Activated CD4-positive, alpha-beta T cell treated with anti-CD3 and anti-CD28 coated beads, Interleukin-2, Interleukin-6, amounts not matched to agents 100 ng/mL and 50 ng/mL, durations not matched to agents 16 hours and 8 hours (primary cell): ENCODE data around the gene LHFPL3.
A peak's percentile ranks its signal among the peaks of the same experiment; 100 is the strongest.
"Not testable (repeated sequence)": the region's sequence is repeated elsewhere in the genome, so short reads cannot be mapped to it uniquely, and the experiment has no call there.

Experiments used
- DNase-seq: peaks from one replicate; pipeline ENCODE4 v3.0.0-alpha.2; 2020

Gene LHFPL3

DNA sequence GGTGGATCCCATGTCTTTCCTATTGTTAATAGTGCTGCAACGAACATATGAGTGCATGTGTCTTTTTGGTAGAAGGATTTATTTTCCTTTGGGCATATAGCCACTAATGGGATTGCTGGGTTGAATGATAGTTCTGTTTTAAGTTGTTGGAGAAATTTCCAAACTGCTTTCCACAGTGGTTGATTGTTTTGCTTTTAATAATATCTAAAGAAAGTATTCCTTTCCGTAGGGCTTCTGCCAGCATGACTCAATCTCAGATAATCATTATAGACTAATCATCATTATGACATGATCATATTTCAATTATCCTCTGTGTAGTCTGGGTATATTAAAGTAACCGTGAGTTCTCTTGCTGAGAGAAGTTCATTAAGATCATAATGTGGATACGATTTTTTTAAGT, 575.4 kb downstream of the LHFPL3 start:
- no peak for DNase-seq

DNA sequence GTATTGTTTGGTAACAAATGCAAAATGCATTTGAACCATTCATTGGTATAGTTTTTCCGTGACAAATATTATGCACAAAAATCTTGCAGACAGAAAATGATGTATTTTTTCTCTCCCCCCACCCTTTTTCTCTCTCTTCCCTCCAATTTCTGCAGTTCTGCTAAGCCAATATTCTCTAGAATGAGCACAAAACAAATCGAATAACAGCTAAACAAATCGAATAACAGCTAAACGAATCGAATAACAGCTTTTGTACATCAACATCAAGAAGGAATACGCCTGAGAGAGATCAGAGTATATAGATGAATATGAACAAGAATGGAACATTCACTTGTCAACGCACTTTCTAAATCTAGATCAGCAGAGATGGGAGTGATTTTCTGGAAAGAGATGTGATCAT, 577.6 kb downstream of the LHFPL3 start:
- DNase-seq: no peak

DNA sequence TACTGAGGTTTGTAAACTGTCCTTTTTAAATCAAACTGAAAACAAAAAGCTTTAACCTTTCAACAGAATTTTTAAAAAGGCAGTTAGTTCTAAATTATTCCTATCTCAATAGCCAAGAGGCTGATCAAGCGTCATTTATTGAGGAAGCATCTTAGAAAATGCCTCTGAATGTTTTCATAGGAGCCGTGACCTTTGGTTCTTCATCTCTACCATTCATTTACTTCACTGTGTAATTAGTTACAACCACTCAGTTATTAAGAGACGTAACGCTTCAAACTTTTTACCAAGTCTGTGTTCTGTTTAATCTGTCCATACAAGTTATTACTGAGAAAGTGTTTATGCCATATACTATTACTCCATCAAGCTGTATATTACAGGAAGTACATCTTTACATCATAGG, 578.2 kb downstream of the LHFPL3 start:
- no peak for DNase-seq

DNA sequence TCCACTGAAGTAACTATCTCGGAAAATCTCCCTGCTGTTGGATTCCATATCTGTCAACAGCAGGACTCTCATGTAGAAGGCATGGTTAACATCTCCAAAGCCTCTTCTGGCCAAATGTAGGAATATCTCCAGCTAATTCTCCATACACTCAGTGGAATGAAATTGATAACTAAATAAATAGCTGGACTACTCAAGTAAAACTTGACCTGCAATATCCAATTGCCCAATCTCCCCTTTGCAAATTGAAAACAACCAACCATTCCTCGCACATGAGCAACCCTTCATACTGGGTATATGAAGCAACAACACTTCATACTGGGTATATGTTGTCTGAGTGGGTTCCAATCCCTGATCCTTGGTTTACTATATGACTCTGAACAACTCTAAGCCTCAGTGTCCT, 580.2 kb downstream of the LHFPL3 start:
- DNase-seq: no peak

DNA sequence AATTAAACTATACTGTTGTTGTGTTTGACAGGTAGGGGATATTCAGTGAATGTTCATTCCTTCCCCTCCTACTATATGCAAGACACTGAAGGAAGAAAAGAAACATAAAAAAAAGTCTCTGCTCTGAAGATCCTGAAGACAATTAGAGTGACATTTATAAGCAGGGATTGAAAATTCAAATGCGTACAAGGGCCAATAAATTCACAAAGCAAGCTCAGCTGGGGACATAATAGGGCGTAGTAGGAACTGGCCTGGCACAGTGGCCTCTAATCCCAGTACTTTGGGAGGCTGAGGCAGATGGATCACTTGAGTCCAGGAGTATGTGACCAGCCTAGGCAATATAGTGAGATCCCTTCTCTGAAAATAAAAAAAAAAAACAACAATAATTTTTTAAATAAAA, 580.7 kb downstream of the LHFPL3 start:
- no peak for DNase-seq

DNA sequence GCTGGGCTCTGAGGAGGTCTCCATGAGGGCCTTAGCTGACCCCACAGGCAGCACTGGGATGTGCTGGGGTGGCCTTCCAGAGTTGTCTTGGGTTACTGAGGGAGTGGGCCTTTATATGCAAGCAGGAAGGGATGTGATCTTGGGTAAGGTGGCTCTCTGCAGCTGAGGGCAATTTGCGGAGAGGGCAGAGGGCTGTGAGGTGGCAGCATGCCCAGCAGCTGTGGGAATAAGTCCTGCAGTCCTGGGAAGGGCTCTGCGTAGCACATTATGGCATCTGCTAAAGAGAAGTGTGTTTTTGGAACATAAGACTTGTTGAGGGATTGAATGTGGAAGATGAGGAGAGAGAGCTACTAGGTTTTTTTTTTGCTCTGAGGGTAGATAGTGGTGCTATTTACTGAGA, 586.0 kb downstream of the LHFPL3 start:
- no peak for DNase-seq

DNA sequence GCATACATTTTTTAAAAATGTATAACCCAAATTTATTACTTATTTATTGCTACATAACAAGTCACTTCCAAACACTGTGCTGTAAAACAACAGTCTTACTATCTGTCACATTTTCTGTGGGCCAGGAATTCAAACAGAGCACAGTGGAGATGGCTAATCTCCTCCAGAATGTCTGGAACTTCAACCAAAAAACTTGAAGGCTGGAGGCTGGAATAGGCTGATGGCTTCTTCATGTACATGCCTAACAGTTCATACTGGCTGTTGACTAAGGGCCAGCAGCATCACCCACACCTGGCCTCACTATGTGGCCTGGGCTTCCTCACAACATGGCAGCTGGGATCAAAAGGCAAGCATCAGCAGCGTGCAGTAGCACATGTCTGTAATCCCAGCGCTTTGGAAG, 593.2 kb downstream of the LHFPL3 start:
- no peak for DNase-seq

DNA sequence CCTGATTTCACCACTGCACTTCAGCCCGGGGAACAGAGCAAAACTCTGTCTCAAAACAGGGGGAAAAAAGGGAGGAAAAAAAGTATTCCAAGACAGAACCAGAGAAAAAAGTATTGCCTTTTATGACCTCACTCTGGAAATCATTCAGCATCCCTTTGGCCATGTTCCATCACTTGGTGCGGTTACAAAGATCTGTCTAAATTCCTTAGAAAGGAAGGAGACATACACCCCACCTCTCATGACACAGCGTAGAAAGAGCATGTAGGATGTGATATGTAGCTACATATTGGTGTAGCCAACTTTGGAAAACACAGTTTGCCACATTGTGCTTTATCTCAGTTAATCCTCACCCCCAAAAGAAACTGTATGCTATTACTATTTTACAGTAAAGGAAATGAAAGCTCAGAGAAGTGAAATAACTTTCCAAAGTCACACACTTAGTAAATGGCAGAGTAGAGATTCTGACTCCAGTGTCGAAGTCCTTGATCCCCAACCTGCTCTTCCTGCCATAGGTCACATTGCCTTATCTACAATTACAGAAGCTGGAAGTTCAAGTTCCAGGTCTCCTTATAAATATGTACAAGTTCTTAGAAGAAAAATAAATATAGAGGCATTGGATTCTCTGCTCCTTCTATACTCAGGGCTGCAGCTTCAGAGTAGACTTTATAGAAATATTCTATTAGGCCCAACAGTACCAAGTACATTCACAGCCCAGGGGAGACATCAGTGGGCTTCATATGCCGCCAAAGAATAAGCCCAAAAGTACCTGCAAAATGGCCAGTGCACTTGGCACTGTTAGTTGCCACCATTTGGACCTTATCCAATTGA, 594.0 kb downstream of the LHFPL3 start:
- DNase-seq: no peak

DNA sequence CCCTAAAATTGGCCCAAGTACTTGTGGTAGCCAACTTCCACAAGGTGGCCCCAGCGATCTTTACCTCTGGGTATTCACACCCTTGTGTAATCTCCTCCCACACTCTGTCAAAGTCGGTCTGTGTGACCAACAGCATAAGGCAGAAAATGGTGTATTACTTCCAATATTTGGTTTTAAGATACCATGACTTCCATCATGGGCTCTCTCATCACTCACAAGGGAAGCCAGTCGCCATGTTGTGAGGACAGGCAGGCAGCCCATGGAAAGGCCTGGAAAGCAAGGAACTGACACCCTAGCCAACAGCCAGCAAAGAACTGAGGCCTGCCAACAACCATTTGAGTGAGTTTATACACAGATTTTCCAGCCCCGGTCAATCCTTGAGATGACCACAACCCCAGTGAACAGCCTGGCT, 594.6 kb downstream of the LHFPL3 start:
- peak; percentile 88 for DNase-seq

DNA sequence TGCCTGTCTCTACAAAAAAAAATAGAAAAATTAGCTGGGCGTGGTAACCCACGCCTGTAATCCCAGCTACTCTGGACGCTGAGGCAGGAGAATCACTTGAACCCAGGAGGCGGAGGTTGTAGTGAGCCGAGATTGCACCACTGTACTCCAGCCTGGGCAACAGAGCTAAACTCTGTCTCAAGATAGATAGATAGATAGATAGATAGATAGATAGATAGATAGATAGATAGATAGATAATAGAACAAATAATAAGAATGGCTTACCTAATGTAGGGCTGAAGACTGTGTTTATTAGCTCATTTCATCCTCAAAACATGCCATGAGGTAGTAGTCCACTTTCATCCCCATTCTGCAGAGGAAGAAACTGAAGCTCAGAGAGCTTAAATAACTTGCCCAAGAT, 597.8 kb downstream of the LHFPL3 start:
- DNase-seq: not testable (repeated sequence)

DNA sequence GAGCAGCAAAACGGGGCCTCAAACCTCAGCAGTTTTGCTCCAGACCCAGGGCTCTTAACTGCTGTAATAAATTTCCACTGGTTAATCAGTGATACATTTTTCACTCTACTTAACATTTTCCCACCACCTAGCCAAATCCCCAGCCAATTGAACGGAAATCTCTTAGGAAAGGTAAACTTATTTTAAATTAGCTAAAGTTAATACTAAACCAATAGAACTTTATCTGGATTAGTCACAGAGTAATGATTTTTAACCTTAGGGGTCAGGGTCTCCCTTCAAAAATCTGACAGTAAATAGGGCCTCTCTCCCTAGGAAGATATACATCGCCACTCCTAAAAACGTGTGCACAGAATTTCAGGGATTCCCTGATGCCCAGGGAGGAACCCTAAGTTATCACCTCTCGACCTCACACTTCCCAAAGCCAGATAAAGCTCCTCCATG, 598.2 kb downstream of the LHFPL3 start:
- DNase-seq: no peak

DNA sequence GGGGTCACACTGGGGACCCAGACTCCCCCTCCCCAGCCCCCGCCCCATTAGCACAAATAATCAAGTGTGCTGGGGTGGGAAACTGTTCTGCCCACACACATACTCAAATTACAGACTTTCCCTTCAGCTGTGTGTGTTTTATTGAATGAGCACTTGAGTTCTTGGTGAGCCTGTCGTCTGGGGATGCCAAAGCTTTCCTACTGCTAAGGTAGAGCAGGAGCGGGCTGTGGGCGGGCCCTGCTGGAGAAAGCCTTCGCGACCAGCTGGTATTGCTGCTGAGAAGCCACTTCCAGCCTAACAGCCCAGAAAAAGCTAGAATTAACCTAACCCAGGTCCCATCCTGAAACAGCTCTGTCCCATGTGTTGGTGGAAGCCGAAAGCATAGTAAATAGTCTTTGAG, 598.7 kb downstream of the LHFPL3 start:
- DNase-seq: no peak

DNA sequence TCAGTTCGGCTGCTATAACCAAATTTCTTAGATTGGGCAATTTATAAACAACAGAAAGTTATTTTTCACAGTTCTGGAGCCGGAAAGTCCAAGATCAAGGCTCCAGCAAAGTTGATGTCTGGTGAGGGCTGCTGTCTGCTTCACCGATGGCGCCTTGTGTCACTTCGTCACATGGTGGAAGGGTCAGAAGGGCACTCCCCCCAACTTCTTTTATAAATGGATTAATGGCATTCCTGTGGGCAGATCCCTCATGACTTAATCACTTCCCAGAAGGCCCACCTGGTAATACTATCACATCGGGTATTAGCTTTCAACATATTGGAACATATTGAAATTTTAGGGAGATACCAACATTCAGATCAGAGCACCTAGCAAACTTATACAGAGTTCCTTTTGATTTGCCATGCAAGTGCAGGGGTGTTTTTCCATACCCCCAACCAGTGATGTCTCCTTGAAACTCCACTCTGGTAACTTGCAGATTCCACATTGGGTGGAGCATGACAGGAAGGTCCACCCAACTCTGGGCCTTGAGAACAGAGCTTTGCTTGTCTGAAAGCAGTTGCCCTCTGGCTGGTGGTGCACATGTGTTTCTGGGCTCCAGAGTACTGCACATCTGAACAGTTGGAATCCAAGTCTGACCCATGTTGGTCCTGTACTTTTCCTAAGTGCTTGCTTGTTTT, 600.5 kb downstream of the LHFPL3 start:
- no peak for DNase-seq

DNA sequence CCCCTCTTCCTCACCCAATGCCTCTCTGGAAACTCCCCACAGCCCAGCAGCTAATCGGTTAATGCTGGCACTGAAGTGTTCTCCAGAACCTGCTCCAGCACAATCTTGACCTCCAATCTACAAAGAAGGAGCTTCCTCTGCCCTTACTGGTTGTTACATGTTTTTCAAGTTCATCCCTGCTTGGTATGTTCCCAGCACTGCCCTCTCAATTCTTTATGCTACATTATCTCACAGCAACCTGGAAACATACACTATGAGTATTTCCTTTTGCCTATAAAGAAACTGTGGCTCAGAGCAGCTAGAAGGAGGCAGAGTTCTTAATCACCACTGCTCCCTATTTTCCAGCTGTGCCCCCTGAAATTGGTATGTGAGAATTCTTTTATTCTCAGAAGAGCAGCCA, 601.5 kb downstream of the LHFPL3 start:
- no peak for DNase-seq

DNA sequence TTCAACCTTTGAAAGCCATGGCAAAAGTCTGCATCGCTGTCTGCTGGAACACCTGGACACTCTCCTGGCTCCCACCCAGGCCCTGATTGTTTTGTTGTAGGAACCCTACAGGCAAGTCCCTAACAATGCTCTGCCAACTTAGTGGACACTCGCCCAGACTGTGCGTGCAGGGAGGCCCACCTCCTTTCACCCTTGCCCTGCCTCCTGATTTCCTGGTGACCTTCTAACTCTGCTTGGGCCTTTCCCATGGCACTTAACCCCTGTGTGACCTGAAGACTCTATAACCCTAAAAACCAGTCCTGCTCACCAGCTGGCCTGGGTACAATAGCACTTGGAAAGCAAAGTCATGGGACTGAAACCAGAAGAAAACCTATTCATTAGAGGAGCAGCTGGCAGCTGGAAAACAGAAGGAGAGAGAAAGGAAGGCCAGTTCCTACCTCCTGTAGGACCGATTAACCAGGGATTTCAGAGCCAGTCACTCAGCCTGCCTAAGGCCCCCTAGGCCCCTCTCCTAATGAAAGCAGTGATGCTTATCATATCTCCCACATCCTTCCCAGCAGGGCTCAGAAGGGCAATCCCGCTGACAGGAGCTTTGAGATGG, 602.9 kb downstream of the LHFPL3 start:
- DNase-seq: no peak

DNA sequence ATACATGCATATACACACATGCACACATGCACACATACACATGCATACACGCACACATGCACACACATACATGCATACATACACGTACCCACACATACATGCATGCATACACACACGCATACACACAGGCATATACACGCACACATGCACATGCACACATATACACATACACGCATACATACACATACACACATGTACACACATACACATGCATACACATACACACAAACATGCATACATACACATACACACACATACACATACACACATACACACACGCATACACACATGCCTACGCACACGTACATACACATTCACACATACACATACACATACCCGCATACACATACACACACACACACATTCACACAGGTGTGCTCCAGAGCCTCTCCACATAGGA, 604.6 kb downstream of the LHFPL3 start:
- DNase-seq: no peak

DNA sequence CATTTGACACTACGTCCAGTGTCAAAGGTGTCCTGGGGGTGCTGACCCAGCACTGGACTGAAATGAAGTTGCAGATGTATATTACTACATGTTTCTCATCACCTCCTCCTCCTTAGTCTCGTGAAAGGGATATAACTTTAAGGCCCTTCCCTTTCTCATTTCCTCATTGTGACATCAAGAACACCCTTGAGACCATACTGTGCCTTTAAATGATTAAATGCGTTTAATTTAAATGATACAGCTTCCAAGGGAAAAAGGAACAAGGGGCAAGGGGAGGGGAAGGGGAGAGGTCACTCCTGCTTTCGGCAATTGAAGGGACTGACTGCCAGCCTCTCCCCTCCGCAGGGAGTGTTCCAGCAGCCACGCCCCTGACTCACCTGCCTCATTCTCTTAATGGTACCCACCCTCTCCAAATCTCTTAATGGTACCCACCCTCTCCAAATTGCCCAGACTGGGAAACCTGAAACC, 605.2 kb downstream of the LHFPL3 start:
- DNase-seq: no peak

DNA sequence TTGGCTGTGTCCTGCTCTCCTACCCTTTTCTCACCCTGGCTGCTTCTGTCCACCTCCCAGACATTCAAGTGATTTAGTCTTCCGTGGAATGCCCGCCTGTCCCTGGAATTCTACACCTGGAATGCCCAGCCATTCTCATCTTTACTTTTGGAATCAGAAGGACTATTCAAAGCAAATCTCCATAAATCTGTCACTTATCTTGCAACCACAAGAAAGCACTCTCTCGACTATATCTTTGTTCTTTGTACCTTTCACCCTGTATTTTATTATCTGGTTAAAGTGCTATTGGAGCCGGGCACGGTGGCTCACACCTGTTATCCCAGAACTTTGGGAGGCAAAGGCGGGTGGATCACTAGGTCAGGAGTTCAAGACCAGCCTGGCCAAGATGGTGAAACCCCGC, 606.3 kb downstream of the LHFPL3 start:
- no peak for DNase-seq

DNA sequence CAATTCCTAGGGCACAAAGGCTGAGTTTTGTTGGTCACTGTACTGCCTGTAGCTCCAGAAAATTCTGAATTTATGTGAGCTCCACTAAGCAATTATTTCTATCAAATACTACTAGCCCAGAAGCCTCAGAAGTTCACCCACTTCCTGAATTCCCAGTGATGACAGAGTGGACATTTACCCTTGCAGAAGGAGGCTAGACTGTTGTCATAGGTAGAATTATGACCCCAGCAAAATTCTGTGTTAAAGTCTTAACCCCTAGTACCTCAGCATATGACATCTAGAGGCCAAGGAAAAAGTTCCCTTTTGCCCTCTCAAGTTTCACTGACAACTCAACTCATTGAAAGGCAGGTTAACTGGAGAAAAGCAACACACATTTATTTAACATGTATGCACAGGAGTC, 606.9 kb downstream of the LHFPL3 start:
- no peak for DNase-seq

DNA sequence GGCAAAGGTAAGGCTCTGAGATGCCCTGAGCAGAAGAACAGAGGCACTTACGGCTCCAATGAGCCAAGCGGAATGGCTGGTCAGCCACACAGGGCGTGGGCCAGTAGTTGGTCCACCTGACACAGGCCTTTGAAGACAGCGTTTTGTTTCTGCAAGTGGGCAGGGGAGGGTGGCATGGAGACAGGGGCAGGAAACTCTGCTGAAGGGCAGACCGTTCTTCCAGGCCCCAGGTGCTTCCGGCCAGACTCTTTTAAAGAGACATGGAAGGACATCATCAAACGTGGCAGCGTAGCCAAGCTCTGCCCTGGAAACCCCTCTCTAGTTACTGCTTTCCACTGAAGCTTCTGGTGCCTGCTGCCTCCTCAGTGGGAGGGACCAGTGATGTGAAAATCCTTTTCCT, 608.1 kb downstream of the LHFPL3 start:
- no peak for DNase-seq

DNA sequence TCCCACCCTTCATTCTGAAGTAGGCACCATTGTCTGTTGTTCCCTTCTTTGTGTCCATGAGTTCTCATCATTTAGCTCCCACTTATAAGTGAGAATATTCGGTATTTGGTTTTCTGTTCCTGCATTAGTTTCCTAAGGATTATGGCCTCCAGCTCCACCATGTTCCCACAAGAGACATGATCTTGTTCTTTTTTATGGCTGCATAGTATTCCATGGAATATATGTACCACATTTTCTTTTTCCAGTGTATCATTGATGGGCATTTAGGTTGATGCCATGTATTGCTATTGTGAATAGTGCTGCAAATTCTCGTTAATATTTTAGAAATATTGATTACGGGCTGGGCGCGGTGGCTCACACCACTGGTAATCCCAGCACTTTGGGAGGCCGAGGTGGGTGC, 609.1 kb downstream of the LHFPL3 start:
- DNase-seq: not testable (repeated sequence)

DNA sequence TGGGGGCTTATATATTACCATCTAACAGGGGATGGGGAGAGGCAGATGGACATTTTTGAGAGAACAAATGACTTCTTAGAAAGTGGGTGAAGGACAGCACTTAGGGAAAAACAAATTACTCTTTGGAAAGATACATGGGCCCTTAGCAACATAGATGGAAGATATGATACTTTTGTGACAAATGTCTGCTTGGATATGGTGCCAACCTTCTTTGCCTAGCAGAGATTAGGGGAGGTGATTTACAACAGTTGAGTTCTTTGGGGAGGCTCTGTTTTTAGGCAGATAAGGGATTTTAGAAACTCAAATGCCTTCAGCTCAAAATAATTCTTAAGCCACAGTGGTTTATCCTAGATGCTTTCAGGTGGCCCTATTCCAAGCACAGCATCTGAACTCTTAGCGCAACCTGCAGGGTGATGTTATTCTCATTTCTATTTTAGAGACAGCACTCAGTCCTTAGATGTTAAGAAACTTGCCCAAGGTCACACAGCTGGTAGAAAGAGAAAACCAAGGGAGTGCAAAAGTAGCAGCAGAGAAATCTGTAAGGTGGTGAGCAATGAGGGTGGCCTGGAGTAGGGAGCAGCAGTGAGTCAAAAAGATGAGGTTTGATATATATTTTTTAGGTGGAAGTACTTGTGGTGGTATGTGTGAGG, 610.5 kb downstream of the LHFPL3 start:
- DNase-seq: no peak

DNA sequence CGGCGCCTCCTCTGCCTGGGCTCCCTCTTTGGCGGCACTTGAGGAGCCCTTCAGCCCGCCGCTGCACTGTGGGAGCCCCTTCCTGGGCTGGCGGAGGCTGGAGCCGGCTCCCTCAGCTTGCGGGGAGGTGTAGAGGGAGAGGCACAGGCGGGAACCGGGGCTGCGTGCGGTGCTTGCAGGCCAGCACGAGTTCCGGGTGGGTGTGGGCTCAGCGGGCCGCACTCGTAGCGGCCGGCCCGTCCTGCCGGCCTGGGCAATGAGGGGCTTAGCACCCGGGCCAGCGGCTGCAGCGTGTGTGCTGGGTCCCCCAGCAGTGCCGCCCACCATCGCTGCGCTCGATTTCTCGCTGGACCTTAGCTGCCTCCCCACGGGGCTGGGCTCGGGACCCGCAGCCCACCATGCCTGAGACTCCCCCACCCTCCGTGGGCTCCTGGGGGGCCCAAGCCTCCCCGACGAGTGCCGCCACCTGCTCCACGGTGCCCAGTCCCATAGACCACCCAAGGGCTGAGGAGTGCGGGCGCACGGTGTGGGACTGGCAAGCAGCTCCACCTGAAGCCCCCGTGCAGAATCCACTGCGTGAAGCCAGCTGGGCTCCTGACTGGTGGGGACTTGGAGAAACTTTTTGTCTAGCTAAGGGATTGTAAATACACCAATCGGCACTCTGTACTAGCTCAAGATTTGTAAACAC, 611.8 kb downstream of the LHFPL3 start:
- DNase-seq: no peak
